SK-N-SH treated with all-trans-retinoic acid at 6 μM for 48 hours (cell line): ENCODE results near the gene PRR23E.

ENCODE experiments used
- ATAC-seq: fragments of 200-7000 bp; cut with Tn5 transposase; 3 replicates; pipeline ENCODE4 v1.9.1; 2020; ENCODE audit warnings: mild to moderate bottlenecking, moderate library complexity
- ARNTL ChIP-seq: fragments of 450-650 bp; formaldehyde crosslinking; IDR thresholded peaks from 2 replicates; pipeline ENCODE4 v1.5.0; 2020; ENCODE audit warnings: low read depth, mild to moderate bottlenecking, moderate library complexity, borderline replicate concordance
- BACH2 ChIP-seq: fragments of 250-450 bp; sonication (Bioruptor Pico); IDR thresholded peaks from 2 replicates; pipeline ENCODE4 v1.9.0; 2021; ENCODE audit warnings: mild to moderate bottlenecking, borderline replicate concordance
- CSDC2 ChIP-seq: fragments of 250-450 bp; sonication (Bioruptor Pico); IDR thresholded peaks from 2 replicates; pipeline ENCODE4 v1.5.0; 2020; ENCODE audit warnings: mild to moderate bottlenecking, moderate library complexity
- ESRRG ChIP-seq: fragments of 250-450 bp; sonication (Bioruptor Pico); IDR thresholded peaks from 2 replicates; pipeline ENCODE4 v1.6.1; 2021; ENCODE audit warnings: mild to moderate bottlenecking
- ISL1 ChIP-seq: fragments of 250-450 bp; sonication (Bioruptor Pico); IDR thresholded peaks from 2 replicates; pipeline ENCODE4 v2.1.2; 2022; ENCODE audit warnings: mild to moderate bottlenecking, moderate library complexity
- PATZ1 ChIP-seq: fragments of 250-450 bp; sonication (Bioruptor Pico); IDR thresholded peaks from 2 replicates; pipeline ENCODE4 v1.8.0; 2020; ENCODE audit warnings: mild to moderate bottlenecking, moderate library complexity, borderline replicate concordance
- PPARA ChIP-seq: fragments of 250-450 bp; sonication (Bioruptor Pico); IDR thresholded peaks from 2 replicates; pipeline ENCODE4 v1.5.0; 2020; ENCODE audit warnings: mild to moderate bottlenecking, borderline replicate concordance
- RARB ChIP-seq: fragments of 250-450 bp; sonication (Bioruptor Pico); IDR thresholded peaks from 2 replicates; pipeline ENCODE4 v1.8.0; 2021; ENCODE audit warnings: mild to moderate bottlenecking, moderate library complexity
- SNAI2 ChIP-seq: fragments of 250-450 bp; sonication (Bioruptor Pico); IDR thresholded peaks from 2 replicates; pipeline ENCODE4 v1.5.0; 2020; ENCODE audit warnings: mild to moderate bottlenecking, moderate library complexity
- TCF4 ChIP-seq: fragments of 250-450 bp; sonication (Bioruptor Pico); IDR thresholded peaks from 2 replicates; pipeline ENCODE4 v1.8.0; 2021; ENCODE audit warnings: mild to moderate bottlenecking, moderate library complexity, borderline replicate concordance
- TOX ChIP-seq: fragments of 250-450 bp; sonication (Bioruptor Pico); IDR thresholded peaks from 2 replicates; pipeline ENCODE4 v1.8.0; 2021; ENCODE audit warnings: mild to moderate bottlenecking, moderate library complexity, borderline replicate concordance
- TSHZ2 ChIP-seq: fragments of 250-450 bp; sonication (Bioruptor Pico); IDR thresholded peaks from 2 replicates; pipeline ENCODE4 v1.5.0; 2020; ENCODE audit warnings: mild to moderate bottlenecking, moderate library complexity
- ZC3H10 ChIP-seq: fragments of 250-450 bp; sonication (Bioruptor Pico); IDR thresholded peaks from 2 replicates; pipeline ENCODE4 v1.5.1; 2021; ENCODE audit warnings: mild to moderate bottlenecking, moderate library complexity
- ZFP30 ChIP-seq: fragments of 450-650 bp; formaldehyde crosslinking; IDR thresholded peaks from 2 replicates; pipeline ENCODE4 v1.5.0; 2022; ENCODE audit warnings: mild to moderate bottlenecking, moderate library complexity
- ZNF565 ChIP-seq: fragments of 450-650 bp; formaldehyde crosslinking; conservative IDR thresholded peaks from 2 replicates; pipeline ENCODE4 v1.5.0; 2020; ENCODE audit warnings: low read depth, mild to moderate bottlenecking, moderate library complexity
- ZNF70 ChIP-seq: fragments of 450-650 bp; formaldehyde crosslinking; IDR thresholded peaks from 2 replicates; pipeline ENCODE4 v1.5.0; 2020; ENCODE audit warnings: mild to moderate bottlenecking, moderate library complexity
- ZNF8 ChIP-seq: fragments of 450-650 bp; formaldehyde crosslinking; IDR thresholded peaks from 2 replicates; pipeline ENCODE4 v1.5.0; 2020; ENCODE audit warnings: mild to moderate bottlenecking, moderate library complexity
- TF ChIP-seq, protein P1 (sequence below): fragments of 250-450 bp; sonication (Bioruptor Pico); IDR thresholded peaks from 2 replicates; pipeline ENCODE4 v1.5.1; 2020; ENCODE audit warnings: low read depth, mild to moderate bottlenecking, moderate library complexity
- TF ChIP-seq, protein P2 (sequence below): fragments of 250-450 bp; sonication (Bioruptor Pico); IDR thresholded peaks from 2 replicates; pipeline ENCODE4 v1.8.0; 2021; ENCODE audit warnings: low read depth, mild to moderate bottlenecking, moderate library complexity, borderline replicate concordance
- TF ChIP-seq, protein P3 (sequence below): fragments of 250-450 bp; sonication (Bioruptor Pico); IDR thresholded peaks from 2 replicates; pipeline ENCODE4 v1.5.1; 2021; ENCODE audit warnings: mild to moderate bottlenecking, moderate library complexity

PRR23E gene

DNA sequence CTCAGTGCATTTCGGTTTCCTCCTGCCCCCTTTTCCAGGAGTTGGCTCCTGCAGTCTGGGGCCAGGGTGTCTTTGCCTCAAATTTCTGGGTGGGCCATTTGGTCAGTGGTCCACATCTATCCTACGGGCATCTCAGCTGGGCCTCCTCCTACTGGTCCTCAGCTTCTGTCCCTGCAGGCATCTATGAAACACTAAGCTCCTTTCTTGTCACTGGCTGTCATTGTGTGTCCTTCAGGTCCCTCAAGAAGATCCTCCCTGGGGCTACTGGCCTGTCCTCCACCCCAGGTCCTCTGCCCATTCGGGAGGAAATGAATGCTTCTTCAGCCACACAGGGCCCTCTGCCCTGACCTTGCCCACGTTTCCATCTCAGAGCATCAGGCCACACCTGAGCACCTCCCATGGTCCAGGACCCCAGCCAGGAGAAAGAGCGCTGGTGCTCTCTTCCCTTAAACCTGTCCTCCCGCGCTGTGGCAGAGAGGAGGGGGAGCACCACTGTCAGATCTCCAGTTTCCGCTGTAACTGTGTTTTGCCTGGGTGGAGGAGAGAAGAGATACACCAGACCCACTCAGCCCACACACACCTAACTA is 1.8 kb downstream of the PRR23E start (continued):
- TF ChIP-seq ZNF565 (no peak), ZFP30 (CRISPR knock-in tag) (no peak), ARNTL (CRISPR knock-in tag) (no peak), PPARA (CRISPR knock-in tag) (no peak), TCF4 (CRISPR knock-in tag) (no peak), RARB (no peak), ZC3H10 (CRISPR knock-in tag) (no peak), ESRRG (CRISPR knock-in tag) (no peak)
- TF ChIP-seq, protein P1, sequence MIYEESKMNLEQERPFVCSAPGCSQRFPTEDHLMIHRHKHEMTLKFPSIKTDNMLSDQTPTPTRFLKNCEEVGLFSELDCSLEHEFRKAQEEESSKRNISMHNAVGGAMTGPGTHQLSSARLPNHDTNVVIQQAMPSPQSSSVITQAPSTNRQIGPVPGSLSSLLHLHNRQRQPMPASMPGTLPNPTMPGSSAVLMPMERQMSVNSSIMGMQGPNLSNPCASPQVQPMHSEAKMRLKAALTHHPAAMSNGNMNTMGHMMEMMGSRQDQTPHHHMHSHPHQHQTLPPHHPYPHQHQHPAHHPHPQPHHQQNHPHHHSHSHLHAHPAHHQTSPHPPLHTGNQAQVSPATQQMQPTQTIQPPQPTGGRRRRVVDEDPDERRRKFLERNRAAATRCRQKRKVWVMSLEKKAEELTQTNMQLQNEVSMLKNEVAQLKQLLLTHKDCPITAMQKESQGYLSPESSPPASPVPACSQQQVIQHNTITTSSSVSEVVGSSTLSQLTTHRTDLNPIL (CRISPR knock-in tag), result no peak
- TF ChIP-seq, all 23 proteins: peak for 0

GRCh38 chr3:127195417-127195816 is 2.5 kb downstream of the PRR23E start:
- no peak for ATAC-seq
- TF ChIP-seq, protein P1 (CRISPR knock-in tag), result no peak
- no peak for TF ChIP-seq ESRRG (CRISPR knock-in tag)
- TF ChIP-seq BACH2 (CRISPR knock-in tag), result no peak
- TF ChIP-seq SNAI2 (CRISPR knock-in tag), result no peak
- TF ChIP-seq, protein P2, sequence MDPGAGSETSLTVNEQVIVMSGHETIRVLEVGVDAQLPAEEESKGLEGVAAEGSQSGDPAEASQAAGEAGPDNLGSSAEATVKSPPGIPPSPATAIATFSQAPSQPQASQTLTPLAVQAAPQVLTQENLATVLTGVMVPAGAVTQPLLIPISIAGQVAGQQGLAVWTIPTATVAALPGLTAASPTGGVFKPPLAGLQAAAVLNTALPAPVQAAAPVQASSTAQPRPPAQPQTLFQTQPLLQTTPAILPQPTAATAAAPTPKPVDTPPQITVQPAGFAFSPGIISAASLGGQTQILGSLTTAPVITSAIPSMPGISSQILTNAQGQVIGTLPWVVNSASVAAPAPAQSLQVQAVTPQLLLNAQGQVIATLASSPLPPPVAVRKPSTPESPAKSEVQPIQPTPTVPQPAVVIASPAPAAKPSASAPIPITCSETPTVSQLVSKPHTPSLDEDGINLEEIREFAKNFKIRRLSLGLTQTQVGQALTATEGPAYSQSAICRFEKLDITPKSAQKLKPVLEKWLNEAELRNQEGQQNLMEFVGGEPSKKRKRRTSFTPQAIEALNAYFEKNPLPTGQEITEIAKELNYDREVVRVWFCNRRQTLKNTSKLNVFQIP (CRISPR knock-in tag), result no peak
- no peak for TF ChIP-seq ZFP30 (CRISPR knock-in tag)
- TF ChIP-seq CSDC2 (CRISPR knock-in tag), result no peak
- no peak for TF ChIP-seq ZC3H10 (CRISPR knock-in tag)
- no peak for TF ChIP-seq PATZ1
- TF ChIP-seq ZNF8 (CRISPR knock-in tag), result no peak
- TF ChIP-seq ISL1, result no peak
- no peak for TF ChIP-seq TCF4 (CRISPR knock-in tag)
- TF ChIP-seq TSHZ2 (CRISPR knock-in tag), result no peak
- no peak for TF ChIP-seq ZNF70 (CRISPR knock-in tag)
- TF ChIP-seq ZNF565, result no peak
- TF ChIP-seq, protein P3, sequence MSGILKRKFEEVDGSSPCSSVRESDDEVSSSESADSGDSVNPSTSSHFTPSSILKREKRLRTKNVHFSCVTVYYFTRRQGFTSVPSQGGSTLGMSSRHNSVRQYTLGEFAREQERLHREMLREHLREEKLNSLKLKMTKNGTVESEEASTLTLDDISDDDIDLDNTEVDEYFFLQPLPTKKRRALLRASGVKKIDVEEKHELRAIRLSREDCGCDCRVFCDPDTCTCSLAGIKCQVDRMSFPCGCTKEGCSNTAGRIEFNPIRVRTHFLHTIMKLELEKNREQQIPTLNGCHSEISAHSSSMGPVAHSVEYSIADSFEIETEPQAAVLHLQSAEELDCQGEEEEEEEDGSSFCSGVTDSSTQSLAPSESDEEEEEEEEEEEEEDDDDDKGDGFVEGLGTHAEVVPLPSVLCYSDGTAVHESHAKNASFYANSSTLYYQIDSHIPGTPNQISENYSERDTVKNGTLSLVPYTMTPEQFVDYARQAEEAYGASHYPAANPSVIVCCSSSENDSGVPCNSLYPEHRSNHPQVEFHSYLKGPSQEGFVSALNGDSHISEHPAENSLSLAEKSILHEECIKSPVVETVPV (CRISPR knock-in tag), result no peak

- ATAC-seq, result no peak
- TF ChIP-seq RARB, result no peak
- TF ChIP-seq, protein P3 (CRISPR knock-in tag), result no peak
- TF ChIP-seq PATZ1, result no peak
- TF ChIP-seq BACH2 (CRISPR knock-in tag), result no peak
- TF ChIP-seq TOX (CRISPR knock-in tag), result no peak
- TF ChIP-seq CSDC2 (CRISPR knock-in tag), result no peak
- TF ChIP-seq, protein P1 (CRISPR knock-in tag), result no peak
These were observed 3.1 kb downstream of the PRR23E start for GRCh38 chr3:127196002-127196401.
